H1 (cell line): ENCODE data around the gene GRIA1. TPM values are rescaled to one million over a fixed set of nuclear protein-coding genes. Genes with fewer than 3 reads are reported as not detected.
A peak's percentile ranks its signal among the peaks of the same experiment; 100 is the strongest.

Experiments used
- CTCF ChIA-PET: fragments of 300-600 bp; sonication (Branson Sonifier 250); formaldehyde crosslinking; loops from one replicate; lab custom pipeline; 2021; ENCODE audit not compliant: partially characterized antibody; lab: Charles Lee
- POLR2A ChIA-PET: fragments of 300-600 bp; sonication (Branson Sonifier 250); formaldehyde crosslinking; loops from one replicate; lab custom pipeline; 2021; ENCODE audit warnings: inconsistent platforms; ENCODE audit not compliant: partially characterized antibody; lab: Charles Lee
- DNase-seq, 2 experiments: peaks; one replicate each; pipeline versions ENCODE4 v3.0.0 to v3.0.0-alpha.2; 2010 to 2022; ENCODE audit warnings: low spot score in 2 of 2, low read depth in 1 of 2, mixed read lengths in 1 of 2
- FAIRE-seq: peaks from 2 replicates; lab custom pipeline; 2011; peaks lifted over from hg19 to GRCh38; lab: Jason Lieb, UNC
- H2AFZ ChIP-seq: 2 replicates; pipeline ENCODE4 v1.8.1; 2012; ENCODE audit warnings: low read length, inconsistent platforms
- H2AK5ac ChIP-seq: 2 replicates; pipeline ENCODE4 v1.6.1; 2013; ENCODE audit warnings: low read depth, low read length
- H2BK120ac ChIP-seq: replicated peaks from 2 replicates; pipeline ENCODE3; 2013; ENCODE audit warnings: low read depth, low read length, inconsistent platforms
- H2BK12ac ChIP-seq: 2 replicates; pipeline ENCODE4 v1.6.1; 2013; ENCODE audit warnings: low read depth, low read length
- H2BK15ac ChIP-seq: 2 replicates; pipeline ENCODE4 v1.6.1; 2013; ENCODE audit warnings: low read length
- H2BK20ac ChIP-seq: 2 replicates; pipeline ENCODE4 v1.6.1; 2013; ENCODE audit warnings: low read length
- H2BK5ac ChIP-seq: 2 replicates; pipeline ENCODE4 v1.6.1; 2013; ENCODE audit warnings: low read depth, low read length
- H3K14ac ChIP-seq: 2 replicates; pipeline ENCODE4 v1.6.1; 2013; ENCODE audit warnings: inconsistent platforms; ENCODE audit not compliant: insufficient read length
- H3K18ac ChIP-seq: 2 replicates; pipeline ENCODE4 v1.6.1; 2013; ENCODE audit warnings: low read length; ENCODE audit errors: extremely low read depth
- H3K23ac ChIP-seq: 2 replicates; pipeline ENCODE4 v1.6.1; 2013; ENCODE audit warnings: inconsistent platforms; ENCODE audit not compliant: insufficient read length
- H3K23me2 ChIP-seq: 2 replicates; pipeline ENCODE4 v1.6.1; 2013; ENCODE audit warnings: low read depth, low read length
- H3K27ac ChIP-seq: 2 replicates; pipeline ENCODE4 v1.6.1; 2011; ENCODE audit warnings: low read depth, low read length, inconsistent platforms
- H3K27me3 ChIP-seq, 4 experiments: replicated peaks in 1 of 4; 1 replicate in 1 of 4; 2 replicates in 3 of 4; pipeline versions ENCODE4 v1.6.1 to v1.8.1; 2011 to 2013; ENCODE audit warnings: low read length in 3 of 4, mild to moderate bottlenecking in 3 of 4, inconsistent platforms in 2 of 4, mixed read lengths in 2 of 4, moderate library complexity in 1 of 4; ENCODE audit not compliant: control insufficient read depth in 3 of 4, insufficient read depth in 3 of 4; ENCODE audit errors: extremely low read depth in 1 of 4
- H3K36me3 ChIP-seq, 4 experiments: 2 replicates each; pipeline versions ENCODE4 v1.6.1 to v1.8.1; 2011 to 2013; ENCODE audit warnings: mild to moderate bottlenecking in 4 of 4, low read length in 3 of 4, moderate library complexity in 2 of 4, control low read depth in 1 of 4, inconsistent platforms in 1 of 4; ENCODE audit not compliant: insufficient read depth in 4 of 4, control insufficient read depth in 2 of 4
- H3K4ac ChIP-seq: replicated peaks from 2 replicates; pipeline ENCODE3; 2013; ENCODE audit warnings: low read length, low read depth, mixed read lengths, inconsistent platforms; ENCODE audit not compliant: insufficient read length
- H3K4me1 ChIP-seq, 4 experiments: replicated peaks in 1 of 4; 1 replicate in 1 of 4; 2 replicates in 3 of 4; pipeline versions ENCODE4 v1.6.1 to v1.8.1; 2011 to 2013; ENCODE audit warnings: low read length in 3 of 4, inconsistent platforms in 2 of 4, mixed read lengths in 1 of 4; ENCODE audit not compliant: insufficient read depth in 4 of 4, control insufficient read depth in 3 of 4
- H3K4me2 ChIP-seq, 2 experiments: 2 replicates each; pipeline versions ENCODE4 v1.6.1 to v1.8.1; 2011 to 2013; ENCODE audit warnings: low read depth in 2 of 2, low read length in 2 of 2, control low read depth in 1 of 2, inconsistent platforms in 1 of 2, mild to moderate bottlenecking in 1 of 2; ENCODE audit not compliant: insufficient read depth in 1 of 2
- H3K4me3 ChIP-seq, 4 experiments: fragments of 200-600, 300-600 bp in 1 of 4; sonication (generic), shearing (Covaris generic), sonication (Bioruptor Twin) in 1 of 4; 2 replicates each; pipeline versions ENCODE4 v1.5.1 to v1.8.1; 2011 to 2016; ENCODE audit warnings: low read length in 4 of 4, low read depth in 3 of 4, control low read depth in 2 of 4, inconsistent platforms in 2 of 4, mild to moderate bottlenecking in 2 of 4, mixed read lengths in 1 of 4, moderate library complexity in 1 of 4; ENCODE audit not compliant: insufficient read depth in 2 of 4; ENCODE audit errors: extremely low read depth in 1 of 4
- H3K56ac ChIP-seq: replicated peaks from 2 replicates; pipeline ENCODE3; 2013; ENCODE audit warnings: low read depth, mild to moderate bottlenecking, mixed read lengths, low read length, inconsistent platforms; ENCODE audit not compliant: insufficient read length
- H3K79me1 ChIP-seq: 2 replicates; pipeline ENCODE4 v1.6.1; 2013; ENCODE audit warnings: low read depth, low read length, control low read depth
- H3K79me2 ChIP-seq, 2 experiments: 2 replicates each; pipeline versions ENCODE4 v1.6.1 to v1.8.1; 2012 to 2013; ENCODE audit warnings: low read length in 2 of 2, mild to moderate bottlenecking in 2 of 2, inconsistent platforms in 1 of 2; ENCODE audit not compliant: insufficient read depth in 2 of 2, control insufficient read depth in 1 of 2
- H3K9ac ChIP-seq, 4 experiments: replicated peaks in 1 of 4; 1 replicate in 1 of 4; 2 replicates in 3 of 4; pipeline versions ENCODE4 v1.6.1 to v1.8.1; 2011 to 2013; ENCODE audit warnings: low read depth in 3 of 4, low read length in 3 of 4, control low read depth in 2 of 4, mild to moderate bottlenecking in 2 of 4, moderate library complexity in 2 of 4, inconsistent platforms in 1 of 4; ENCODE audit errors: extremely low read depth in 1 of 4
- H3K9me3 ChIP-seq, 2 experiments: 2 replicates each; pipeline versions ENCODE4 v1.6.1 to v1.8.1; 2012 to 2013; ENCODE audit warnings: mild to moderate bottlenecking in 2 of 2, moderate library complexity in 2 of 2, control low read depth in 1 of 2, inconsistent platforms in 1 of 2, low read depth in 1 of 2, low read length in 1 of 2, mixed read lengths in 1 of 2; ENCODE audit not compliant: insufficient read depth in 2 of 2
- H4K20me1 ChIP-seq, 2 experiments: replicated peaks in 1 of 2; 2 replicates each; pipeline versions ENCODE3 to v1.8.1; 2011 to 2013; ENCODE audit warnings: inconsistent platforms in 2 of 2, low read length in 2 of 2, mild to moderate bottlenecking in 1 of 2; ENCODE audit not compliant: insufficient read depth in 2 of 2, control insufficient read depth in 1 of 2
- H4K5ac ChIP-seq: 2 replicates; pipeline ENCODE4 v1.6.1; 2013; ENCODE audit warnings: low read length, low read depth, mixed read lengths, inconsistent platforms; ENCODE audit not compliant: insufficient read length
- H4K8ac ChIP-seq: 2 replicates; pipeline ENCODE4 v1.8.0; 2013; ENCODE audit warnings: mild to moderate bottlenecking, moderate library complexity, low read length, inconsistent platforms; ENCODE audit not compliant: insufficient read depth; ENCODE audit errors: extremely low read depth
- H4K91ac ChIP-seq: replicated peaks from 2 replicates; pipeline ENCODE3; 2013; ENCODE audit warnings: low read length, mixed read lengths, inconsistent platforms; ENCODE audit not compliant: insufficient read length
- RAD21 ChIP-seq, 2 experiments: IDR thresholded peaks in 1 of 2; conservative IDR thresholded peaks in 1 of 2; 2 replicates each; pipeline ENCODE4 v1.6.1; 2011; ENCODE audit warnings: low read depth in 2 of 2, low read length in 2 of 2, improper control_type of control experiment in 1 of 2, inconsistent platforms in 1 of 2, mild to moderate bottlenecking in 1 of 2, moderate library complexity in 1 of 2
- SIN3A ChIP-seq, 2 experiments: IDR thresholded peaks in 1 of 2; conservative IDR thresholded peaks in 1 of 2; 2 replicates each; pipeline ENCODE4 v1.6.1; 2011 to 2012; ENCODE audit warnings: low read length in 2 of 2, improper control_type of control experiment in 1 of 2, low read depth in 1 of 2, mild to moderate bottlenecking in 1 of 2
- SUZ12 ChIP-seq: fragments of 200-600 bp; sonication (generic); IDR thresholded peaks from 2 replicates; pipeline ENCODE4 v1.6.1; 2012; ENCODE audit warnings: mild to moderate bottlenecking, inconsistent platforms, low read length, moderate library complexity, mixed read lengths
- WGBS, 2 experiments: shearing (Covaris generic) in 1 of 2; methylation state at CpG; one replicate each; pipeline versions ENCODE4 v1.1.6 to v1.1.7; 2013 to 2015; ENCODE audit warnings: low lambda C conversion rate in 2 of 2, mixed read lengths in 2 of 2, inconsistent platforms in 1 of 2, low coverage in 1 of 2, missing lambda C conversion rate in 1 of 2; ENCODE audit not compliant: insufficient replicate concordance in 2 of 2, insufficient coverage in 1 of 2, insufficient read length in 1 of 2; ENCODE audit errors: extremely low coverage in 1 of 2, missing lambda C conversion rate in 1 of 2; 5-methylcytosine and 5-hydroxymethylcytosine counted together
- polyA plus RNA-seq, 7 experiments: library from polyadenylated mRNA; depleted of rRNA in 3 of 7; stranded (reverse) in 5 of 7; unstranded in 2 of 7; fragments of >200 nt in 5 of 7; fragments of 200-250 nt in 2 of 7; gene quantifications; 1 replicate in 5 of 7; 2 replicates in 1 of 7; 4 replicates in 1 of 7; pipeline versions ENCODE4 v1.2.1 to v1.2.3, GENCODE V29; 2011 to 2013; ENCODE audit warnings: missing spikeins in 2 of 7, mixed read lengths in 2 of 7
- total RNA-seq: library from RNA; stranded (reverse); fragmentation: NEBNext Ultra II Directional; extraction: Animal tissue kit (Norgen Biotek cat#: 25700); gene quantifications from 2 replicates; pipeline ENCODE4 v1.2.1, GENCODE V29; 2021
- TF ChIP-seq, protein P1 (sequence below), 3 experiments: IDR thresholded peaks; 1 replicate in 2 of 3; 2 replicates in 1 of 3; pipeline versions ENCODE4 v1.5.1 to v1.6.1; 2011; ENCODE audit warnings: low read length in 3 of 3, mild to moderate bottlenecking in 3 of 3, inconsistent platforms in 2 of 3, low read depth in 1 of 3, moderate library complexity in 1 of 3; ENCODE audit not compliant: insufficient read depth in 1 of 3; ENCODE audit errors: control extremely low read depth in 1 of 3

Gene GRIA1
- total and polyA plus RNA-seq, 2 of the 8 experiments (the other 6 are each of a cell fraction or from before 2014, with no cell fraction given), result 0.97 to 2.5 TPM

GRCh38 chr5:153827397-153827796 lies 336.9 kb downstream of the GRIA1 start:
- TF ChIP-seq, protein P1, sequence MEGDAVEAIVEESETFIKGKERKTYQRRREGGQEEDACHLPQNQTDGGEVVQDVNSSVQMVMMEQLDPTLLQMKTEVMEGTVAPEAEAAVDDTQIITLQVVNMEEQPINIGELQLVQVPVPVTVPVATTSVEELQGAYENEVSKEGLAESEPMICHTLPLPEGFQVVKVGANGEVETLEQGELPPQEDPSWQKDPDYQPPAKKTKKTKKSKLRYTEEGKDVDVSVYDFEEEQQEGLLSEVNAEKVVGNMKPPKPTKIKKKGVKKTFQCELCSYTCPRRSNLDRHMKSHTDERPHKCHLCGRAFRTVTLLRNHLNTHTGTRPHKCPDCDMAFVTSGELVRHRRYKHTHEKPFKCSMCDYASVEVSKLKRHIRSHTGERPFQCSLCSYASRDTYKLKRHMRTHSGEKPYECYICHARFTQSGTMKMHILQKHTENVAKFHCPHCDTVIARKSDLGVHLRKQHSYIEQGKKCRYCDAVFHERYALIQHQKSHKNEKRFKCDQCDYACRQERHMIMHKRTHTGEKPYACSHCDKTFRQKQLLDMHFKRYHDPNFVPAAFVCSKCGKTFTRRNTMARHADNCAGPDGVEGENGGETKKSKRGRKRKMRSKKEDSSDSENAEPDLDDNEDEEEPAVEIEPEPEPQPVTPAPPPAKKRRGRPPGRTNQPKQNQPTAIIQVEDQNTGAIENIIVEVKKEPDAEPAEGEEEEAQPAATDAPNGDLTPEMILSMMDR (IDR thresholded peaks at IDR 0.05; ENCODE audit: control extremely low read depth in 1 of 3, insufficient read depth in 1 of 3, low read depth in 1 of 3, low read length in 3 of 3), result peak; percentile 45 to 69 (median 51); a peak in 3 of 4 replicates
- TF ChIP-seq SIN3A (conservative IDR thresholded peaks at IDR 0.05 in 1 of 2, IDR thresholded peaks at IDR 0.05 in 1 of 2; ENCODE audit: low read depth in 1 of 2, low read length in 2 of 2) (no peak), RAD21 (IDR thresholded peaks at IDR 0.05 in 1 of 2, conservative IDR thresholded peaks at IDR 0.05 in 1 of 2; ENCODE audit: low read depth in 2 of 2, low read length in 2 of 2) (peak; percentile 70 to 74), SUZ12 (no peak)
- H4K5ac ChIP-seq, result no peak overlapping the region
- DNase-seq, result no peak
- H2BK120ac ChIP-seq, result no peak overlapping the region
- no peak overlapping the region for H2AK5ac ChIP-seq
- H3K56ac ChIP-seq, result no peak overlapping the region
- H3K4me3 ChIP-seq, result no peak overlapping the region
- H3K36me3 ChIP-seq, result no peaks in the 10 kb centered on the region
- H2BK15ac ChIP-seq, result no peak overlapping the region
- H3K4me2 ChIP-seq, result no peak overlapping the region
- H3K27ac ChIP-seq, result no peak overlapping the region
- no peak overlapping the region for H2BK12ac ChIP-seq
- peaks cover 0 to 9% (median 2%) of the 10 kb centered on the region in 4 experiments; a peak in 4 of 7 replicates for H3K4me1 ChIP-seq
- ChIA-PET CTCF (interaction anchor here (0.6 to 6.5 kb wide), 27 partner anchors 9 to 802 kb away, joined by 3 to 78 read pairs (median 3); no protein-coding TSS in a partner anchor), POLR2A (no interaction called here)
- H2BK20ac ChIP-seq, result no peak overlapping the region
- H2AFZ ChIP-seq, result no peak overlapping the region
- no peaks in the 10 kb centered on the region for H3K79me2 ChIP-seq
- H3K18ac ChIP-seq, result no peak overlapping the region
- WGBS, 2 experiments, result 83% methylated on average over 4 of the region's 4 CpGs; no CpG with 5 or more reads in 1 of the 2 experiments
- H3K4ac ChIP-seq, result no peak overlapping the region
- FAIRE-seq, result no peak
- H3K9ac ChIP-seq, result no peak overlapping the region
- H3K79me1 ChIP-seq, result no peaks in the 10 kb centered on the region
- no peak overlapping the region for H2BK5ac ChIP-seq
- no peaks in the 10 kb centered on the region for H3K9me3 ChIP-seq
- no peak overlapping the region for H3K14ac ChIP-seq
- H4K8ac ChIP-seq, result no peak overlapping the region
- no peak overlapping the region for H4K91ac ChIP-seq
- no peaks in the 10 kb centered on the region for H4K20me1 ChIP-seq
- H3K27me3 ChIP-seq, result no peaks in the 10 kb centered on the region
- 0 out of 2 replicates have a peak, but pooled peaks cover 2% of the 10 kb centered on the region for H3K23me2 ChIP-seq
- H3K23ac ChIP-seq, result no peak overlapping the region
